GM12864 (cell line): ENCODE results near the gene ANKRD62.
"Not testable (repeated sequence)": the region's sequence is repeated elsewhere in the genome, so short reads cannot be mapped to it uniquely, and the experiment has no call there.

Source experiments
- DNase-seq: peaks from one replicate; pipeline ENCODE4 v3.0.0-alpha.2; 2011; ENCODE audit warnings: low read depth
- H3K4me3 ChIP-seq: 2 replicates; pipeline ENCODE4 v1.5.1; 2011; ENCODE audit warnings: mild to moderate bottlenecking, low read depth, low read length, control low read depth
- TF ChIP-seq, protein P1 (sequence below): IDR thresholded peaks from 2 replicates; pipeline ENCODE4 v1.5.1; 2011; ENCODE audit warnings: low read depth, mild to moderate bottlenecking, moderate library complexity, low read length, control low read depth, inconsistent platforms; ENCODE audit errors: missing control alignments

Gene ANKRD62

DNA sequence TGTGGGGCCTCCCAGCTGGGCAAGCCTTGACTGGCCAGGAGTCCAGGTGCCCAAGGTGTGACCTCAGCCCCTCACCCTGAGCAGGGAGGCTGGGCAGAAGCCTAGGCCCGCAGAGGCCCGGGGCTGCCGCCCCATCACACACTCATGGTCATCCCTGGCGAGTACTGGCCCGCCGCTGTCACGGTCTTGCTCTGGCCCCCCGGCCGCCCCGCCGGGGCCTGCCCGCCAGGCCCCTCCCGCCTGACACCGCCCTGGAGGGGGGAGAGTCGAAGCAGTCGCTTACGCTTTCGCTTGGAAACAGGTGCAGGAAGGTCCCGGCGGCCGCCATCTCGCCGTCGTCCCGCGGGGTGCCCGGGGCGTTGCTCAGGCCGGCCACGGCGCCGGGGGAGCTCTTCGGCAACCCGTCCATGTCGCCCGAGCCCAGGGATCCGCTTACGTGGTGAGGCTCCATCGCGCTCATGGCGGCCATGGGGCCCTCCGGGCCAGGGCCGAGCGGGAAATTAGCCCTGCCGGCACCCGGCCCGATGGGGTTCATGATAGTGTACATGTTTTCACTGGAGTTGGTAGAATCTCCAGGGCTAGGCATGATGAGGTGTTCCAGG, 26.6 kb upstream of the ANKRD62 start:
- TF ChIP-seq, protein P1, sequence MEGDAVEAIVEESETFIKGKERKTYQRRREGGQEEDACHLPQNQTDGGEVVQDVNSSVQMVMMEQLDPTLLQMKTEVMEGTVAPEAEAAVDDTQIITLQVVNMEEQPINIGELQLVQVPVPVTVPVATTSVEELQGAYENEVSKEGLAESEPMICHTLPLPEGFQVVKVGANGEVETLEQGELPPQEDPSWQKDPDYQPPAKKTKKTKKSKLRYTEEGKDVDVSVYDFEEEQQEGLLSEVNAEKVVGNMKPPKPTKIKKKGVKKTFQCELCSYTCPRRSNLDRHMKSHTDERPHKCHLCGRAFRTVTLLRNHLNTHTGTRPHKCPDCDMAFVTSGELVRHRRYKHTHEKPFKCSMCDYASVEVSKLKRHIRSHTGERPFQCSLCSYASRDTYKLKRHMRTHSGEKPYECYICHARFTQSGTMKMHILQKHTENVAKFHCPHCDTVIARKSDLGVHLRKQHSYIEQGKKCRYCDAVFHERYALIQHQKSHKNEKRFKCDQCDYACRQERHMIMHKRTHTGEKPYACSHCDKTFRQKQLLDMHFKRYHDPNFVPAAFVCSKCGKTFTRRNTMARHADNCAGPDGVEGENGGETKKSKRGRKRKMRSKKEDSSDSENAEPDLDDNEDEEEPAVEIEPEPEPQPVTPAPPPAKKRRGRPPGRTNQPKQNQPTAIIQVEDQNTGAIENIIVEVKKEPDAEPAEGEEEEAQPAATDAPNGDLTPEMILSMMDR, result no peak
- H3K4me3 ChIP-seq, result no peak overlapping the region
- DNase-seq, result no peak

GRCh38 chr18:12067671-12068070, 26.0 kb upstream of the ANKRD62 start:
- DNase-seq, result no peak
- no peak overlapping the region for H3K4me3 ChIP-seq
- TF ChIP-seq, protein P1, result no peak

GRCh38 chr18:12068316-12068949, 25.2 kb upstream of the ANKRD62 start:
- DNase-seq, H3K4me3 ChIP-seq: not testable (repeated sequence)

- H3K4me3 ChIP-seq, result no peak overlapping the region
- DNase-seq, result no peak
- TF ChIP-seq, protein P1, result no peak
These were observed 24.7 kb upstream of the ANKRD62 start for GRCh38 chr18:12068950-12069320.

DNA sequence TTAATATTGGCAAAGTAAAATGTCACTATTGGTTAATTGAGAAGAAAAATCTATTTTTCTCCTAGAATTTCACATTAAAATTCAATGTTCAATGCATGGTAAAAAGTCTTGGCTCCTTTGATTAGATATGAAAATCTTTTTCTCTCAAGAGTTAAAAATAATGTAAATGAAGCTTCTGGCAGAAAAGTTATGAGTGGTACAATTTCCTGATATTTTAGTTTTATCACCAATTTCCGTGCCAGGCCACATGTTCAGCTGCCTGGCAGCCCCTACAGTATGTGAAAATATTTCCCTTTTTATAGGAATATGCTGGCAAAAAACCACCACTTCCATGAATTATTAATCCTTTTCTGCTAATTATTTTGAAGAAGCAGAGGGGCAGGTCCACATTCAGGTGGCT, 22.6 kb upstream of the ANKRD62 start:
- H3K4me3 ChIP-seq, DNase-seq: not testable (repeated sequence)

GRCh38 chr18:12072996-12073395, 20.6 kb upstream of the ANKRD62 start:
- H3K4me3 ChIP-seq, result no peak overlapping the region
- DNase-seq, result no peak
- TF ChIP-seq, protein P1, result no peak

GRCh38 chr18:12074736-12075135, 18.9 kb upstream of the ANKRD62 start:
- TF ChIP-seq, protein P1, result no peak
- no peak overlapping the region for H3K4me3 ChIP-seq
- no peak for DNase-seq

- DNase-seq, result no peak
- no peak overlapping the region for H3K4me3 ChIP-seq
- TF ChIP-seq, protein P1, result no peak
These were observed 17.1 kb upstream of the ANKRD62 start for GRCh38 chr18:12076424-12077140.

DNA sequence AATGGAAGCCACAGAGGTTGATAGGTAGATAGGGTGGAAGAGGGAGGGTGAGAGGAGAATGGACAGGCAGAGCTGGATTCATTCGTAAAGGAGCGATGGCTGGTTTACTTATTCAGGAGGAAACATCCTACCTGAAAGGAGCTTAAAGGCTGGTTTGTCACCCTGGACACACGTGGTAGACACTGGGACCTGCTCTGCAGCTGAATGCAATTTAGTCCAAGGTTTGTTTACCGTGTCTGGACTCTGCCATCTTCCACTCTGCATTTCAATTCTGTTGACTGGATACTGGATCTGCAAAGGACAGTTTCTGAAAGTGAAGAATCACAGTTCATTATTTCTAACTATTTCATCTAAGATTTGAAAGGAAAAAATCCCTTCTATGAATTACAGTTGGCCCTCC, 15.6 kb upstream of the ANKRD62 start:
- H3K4me3 ChIP-seq, DNase-seq: not testable (repeated sequence)
